HCT116 (cell line): ENCODE data around the gene INTS1. TPM values are rescaled to one million over a fixed set of nuclear protein-coding genes. Genes with fewer than 3 reads are reported as not detected.

Experiments used
- ATAC-seq: fragments of 200-7000 bp; cut with Tn5 transposase; 2 replicates; pipeline ENCODE4 v1.9.1; 2020; ENCODE audit warnings: mild to moderate bottlenecking, moderate library complexity
- BruUV-seq: library from RNA; stranded (reverse); fragments of 400-500 nt; replicated peaks from 2 replicates; lab custom pipeline; 2021; lab: Mats Ljungman, UMichigan
- CTCF ChIA-PET: fragments of 300-600 bp; sonication (Branson Sonifier 250); formaldehyde crosslinking; loops from one replicate; lab custom pipeline; 2021; ENCODE audit warnings: antibody characterized with exemption; lab: Charles Lee
- POLR2A ChIA-PET: fragments of 300-600, 350-600 bp; sonication (Branson Sonifier 250); formaldehyde crosslinking; loops from one replicate; lab custom pipeline; 2021; ENCODE audit warnings: antibody characterized with exemption; lab: Charles Lee
- RAD21 ChIA-PET, 2 experiments: fragments of 300-600 bp; sonication (Branson Sonifier 250); formaldehyde crosslinking; loops; one replicate each; lab custom pipeline; 2023; ENCODE audit warnings: low total read pairs in 2 of 2; ENCODE audit not compliant: uncharacterized antibody in 2 of 2, unreplicated experiment in 2 of 2, low non-redundant PET in 1 of 2; lab: Charles Lee
- DNase-seq: peaks from one replicate; pipeline ENCODE4 v3.0.0-alpha.2; 2010; ENCODE audit warnings: low read depth, low spot score
- H2AFZ ChIP-seq: fragments of 200-600 bp; shearing (Covaris generic), sonication (generic); 2 replicates; pipeline ENCODE4 v1.6.1; 2017; ENCODE audit warnings: low read depth, mixed run types, mixed read lengths, antibody characterized with exemption, low read length; ENCODE audit not compliant: poor library complexity, severe bottlenecking
- H3K27ac ChIP-seq: 2 replicates; pipeline ENCODE4 v1.5.1; 2012; ENCODE audit warnings: low read depth, low read length
- H3K27me3 ChIP-seq: fragments of 200-600 bp; sonication (generic); 2 replicates; pipeline ENCODE4 v1.6.1; 2016; ENCODE audit warnings: mixed run types, low read length, mixed read lengths; ENCODE audit not compliant: insufficient read depth
- H3K36me3 ChIP-seq, 2 experiments: fragments of 200-500 bp in 1 of 2; fragments of 200-600 bp in 1 of 2; sonication (Bioruptor generic) in 1 of 2; sonication (generic) in 1 of 2; 2 replicates each; pipeline versions ENCODE4 v1.5.1 to v1.6.1; 2014 to 2016; ENCODE audit warnings: low read length in 2 of 2, inconsistent platforms in 1 of 2, mixed read lengths in 1 of 2, mixed run types in 1 of 2; ENCODE audit not compliant: insufficient read depth in 2 of 2, control insufficient read depth in 1 of 2
- H3K4me1 ChIP-seq, 2 experiments: fragments of 200-600 bp in 1 of 2; sonication (generic) in 1 of 2; 2 replicates each; pipeline versions ENCODE4 v1.5.1 to v1.6.1; 2012 to 2017; ENCODE audit warnings: low read length in 2 of 2, inconsistent platforms in 1 of 2, mild to moderate bottlenecking in 1 of 2, mixed read lengths in 1 of 2, mixed run types in 1 of 2, moderate library complexity in 1 of 2; ENCODE audit not compliant: insufficient read depth in 2 of 2, control insufficient read depth in 1 of 2
- H3K4me2 ChIP-seq: fragments of 200-600 bp; sonication (generic); 2 replicates; pipeline ENCODE4 v1.6.1; 2017; ENCODE audit warnings: mixed run types, low read length, mixed read lengths
- H3K4me3 ChIP-seq, 2 experiments: fragments of 200-600 bp in 1 of 2; sonication (generic) in 1 of 2; replicated peaks in 1 of 2; 2 replicates each; pipeline ENCODE4 v1.5.1; 2011 to 2016; ENCODE audit warnings: low read length in 2 of 2, control low read depth in 1 of 2, low read depth in 1 of 2, mild to moderate bottlenecking in 1 of 2, mixed read lengths in 1 of 2, mixed run types in 1 of 2
- H3K79me2 ChIP-seq: fragments of 200-600 bp; sonication (generic); 2 replicates; pipeline ENCODE4 v1.6.1; 2017; ENCODE audit warnings: mild to moderate bottlenecking, mixed run types, low read length, moderate library complexity, mixed read lengths; ENCODE audit not compliant: insufficient read depth
- H3K9ac ChIP-seq: fragments of 200-600 bp; sonication (generic); 2 replicates; pipeline ENCODE4 v1.6.1; 2016; ENCODE audit warnings: low read length, mixed read lengths
- H3K9me2 ChIP-seq: fragments of 200-600 bp; sonication (generic), shearing (Covaris generic); 2 replicates; pipeline ENCODE4 v1.6.1; 2017; ENCODE audit warnings: mixed run types, mild to moderate bottlenecking, moderate library complexity; ENCODE audit not compliant: insufficient read depth
- H3K9me3 ChIP-seq, 2 experiments: fragments of 200-500 bp in 1 of 2; fragments of 200-600 bp in 1 of 2; sonication (Bioruptor generic) in 1 of 2; sonication (generic) in 1 of 2; 2 replicates each; pipeline ENCODE4 v1.6.1; 2014 to 2017; ENCODE audit warnings: low read length in 2 of 2, mixed read lengths in 2 of 2, inconsistent platforms in 1 of 2, low read depth in 1 of 2, mild to moderate bottlenecking in 1 of 2, mixed run types in 1 of 2, moderate library complexity in 1 of 2; ENCODE audit not compliant: control insufficient read depth in 1 of 2, insufficient read depth in 1 of 2
- H4K20me1 ChIP-seq: fragments of 200-600 bp; sonication (generic), shearing (Covaris generic); 2 replicates; pipeline ENCODE4 v1.6.1; 2017; ENCODE audit warnings: mixed run types, mild to moderate bottlenecking, moderate library complexity; ENCODE audit not compliant: insufficient read depth
- CEBPB ChIP-seq: IDR thresholded peaks from 2 replicates; pipeline ENCODE4 v1.6.1; 2012; ENCODE audit warnings: low read depth
- JUND ChIP-seq: IDR thresholded peaks from 2 replicates; pipeline ENCODE4 v1.6.1; 2012
- POLR2AphosphoS5 ChIP-seq: IDR thresholded peaks from 2 replicates; pipeline ENCODE4 v1.6.1; 2011; ENCODE audit warnings: mild to moderate bottlenecking, low read depth, low read length, moderate library complexity
- intact Hi-C: fragments of 100-400 bp; cut with micrococcal nuclease; formaldehyde crosslinking; loops from 2 replicates; pipeline ENCODE4 v1.10.0; 2022
- total RNA-seq: library from RNA; stranded (reverse); gene quantifications from one replicate; pipeline ENCODE4 v1.2.1, GENCODE V29; 2021; ENCODE audit not compliant: unreplicated experiment
- TF ChIP-seq, protein P1 (sequence below): IDR thresholded peaks from 2 replicates; pipeline ENCODE4 v1.6.1; 2011; ENCODE audit warnings: mild to moderate bottlenecking, low read length, moderate library complexity; ENCODE audit not compliant: insufficient replicate concordance; ENCODE audit errors: extremely low read depth

Gene INTS1
- total RNA-seq, 1 experiment from 2014 or later, result 167 TPM

DNA sequence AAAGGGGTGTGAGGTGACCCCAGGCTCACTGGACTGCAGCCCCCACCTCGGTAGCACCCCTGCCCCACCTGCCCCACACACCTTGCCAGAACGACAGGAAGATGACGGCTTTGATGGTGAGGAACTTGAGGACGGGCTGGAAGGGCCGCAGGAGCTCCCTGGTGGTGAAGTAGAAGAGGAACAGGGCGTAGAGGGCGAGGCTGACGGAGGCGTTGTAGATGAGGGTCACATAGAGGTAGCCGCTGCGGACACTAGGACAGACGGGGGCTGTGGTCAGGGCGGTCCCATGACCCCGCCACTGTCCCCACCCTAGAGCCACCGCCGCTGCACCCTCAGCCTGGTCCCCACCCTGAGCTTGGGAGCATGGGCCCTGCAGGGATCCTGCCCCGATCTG is 44.2 kb upstream of the INTS1 start (continued):
- TF ChIP-seq, protein P1, sequence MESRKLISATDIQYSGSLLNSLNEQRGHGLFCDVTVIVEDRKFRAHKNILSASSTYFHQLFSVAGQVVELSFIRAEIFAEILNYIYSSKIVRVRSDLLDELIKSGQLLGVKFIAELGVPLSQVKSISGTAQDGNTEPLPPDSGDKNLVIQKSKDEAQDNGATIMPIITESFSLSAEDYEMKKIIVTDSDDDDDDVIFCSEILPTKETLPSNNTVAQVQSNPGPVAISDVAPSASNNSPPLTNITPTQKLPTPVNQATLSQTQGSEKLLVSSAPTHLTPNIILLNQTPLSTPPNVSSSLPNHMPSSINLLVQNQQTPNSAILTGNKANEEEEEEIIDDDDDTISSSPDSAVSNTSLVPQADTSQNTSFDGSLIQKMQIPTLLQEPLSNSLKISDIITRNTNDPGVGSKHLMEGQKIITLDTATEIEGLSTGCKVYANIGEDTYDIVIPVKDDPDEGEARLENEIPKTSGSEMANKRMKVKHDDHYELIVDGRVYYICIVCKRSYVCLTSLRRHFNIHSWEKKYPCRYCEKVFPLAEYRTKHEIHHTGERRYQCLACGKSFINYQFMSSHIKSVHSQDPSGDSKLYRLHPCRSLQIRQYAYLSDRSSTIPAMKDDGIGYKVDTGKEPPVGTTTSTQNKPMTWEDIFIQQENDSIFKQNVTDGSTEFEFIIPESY, result no peak
- no peak for TF ChIP-seq CEBPB
- no peak for TF ChIP-seq POLR2AphosphoS5

DNA sequence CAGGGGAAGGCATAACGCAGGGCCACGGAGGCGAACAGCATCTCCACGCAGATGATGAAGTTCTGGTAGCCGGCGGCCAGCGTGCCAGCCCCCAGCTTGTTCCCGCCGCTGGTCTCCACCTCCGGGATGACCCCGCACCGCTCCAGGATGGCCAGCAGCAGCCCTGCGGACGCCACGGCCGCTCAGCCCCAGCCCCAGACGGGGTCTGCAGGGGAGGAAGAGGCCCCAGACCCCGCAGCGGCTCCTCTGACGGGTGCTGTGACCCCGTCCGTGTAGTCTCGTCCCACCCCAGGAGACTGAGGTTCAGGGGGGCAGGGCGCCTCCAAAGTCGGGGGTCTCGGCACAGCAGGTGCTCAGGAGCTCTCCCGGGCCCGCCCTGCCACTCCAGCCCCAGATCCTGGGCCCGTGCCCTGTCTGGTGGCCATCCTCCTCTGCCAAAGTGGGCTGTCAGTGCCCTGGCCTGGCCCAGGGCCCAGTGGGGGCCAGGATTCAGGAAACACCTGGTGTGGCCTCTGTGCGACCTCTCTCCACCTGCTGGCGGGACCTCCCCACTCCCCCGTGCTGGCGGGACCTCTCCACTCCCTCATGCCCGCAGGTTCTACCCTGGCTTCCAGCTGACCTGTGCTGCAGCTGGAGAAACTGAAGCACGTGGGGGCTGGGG is 43.7 kb upstream of the INTS1 start:
- no TSS peak for BruUV-seq
- ChIA-PET RAD21 (no interaction called here), POLR2A (no interaction called here), CTCF (no interaction called here)
- Histone ChIP-seq H3K9me3 (no peaks in the 10 kb centered on the region), H3K36me3 (no peaks in the 10 kb centered on the region), H2AFZ (no peak overlapping the region), H3K27ac (no peak overlapping the region), H4K20me1 (no peaks in the 10 kb centered on the region), H3K9ac (no peak overlapping the region), H3K4me1 (no peaks in the 10 kb centered on the region), H3K27me3 (no peaks in the 10 kb centered on the region), H3K4me3 (no peak overlapping the region), H3K9me2 (no peaks in the 10 kb centered on the region), H3K79me2 (no peaks in the 10 kb centered on the region), H3K4me2 (no peak overlapping the region)
- intact Hi-C loops, result no loop called here
- TF ChIP-seq JUND, result no peak
- ATAC-seq (no peak), DNase-seq (no peak)
